GM12878 (cell line): ENCODE measurements around the gene ACCSL. TPM values are rescaled to one million over a fixed set of nuclear protein-coding genes. Genes with fewer than 3 reads are reported as not detected.

Source experiments
- ATAC-seq: fragments of 200-7000 bp; cut with Tn5 transposase; 3 replicates; pipeline ENCODE4 v1.9.1; 2020; ENCODE audit warnings: mild to moderate bottlenecking, moderate library complexity
- BruUV-seq: library from RNA; stranded (reverse); fragments of 400-500 nt; replicated peaks from 2 replicates; lab custom pipeline; 2021; lab: Mats Ljungman, UMichigan
- CTCF ChIA-PET: fragments of 300-600 bp; sonication (Branson Sonifier 250); formaldehyde crosslinking; extraction: SDS; loops from one replicate; lab custom pipeline; 2021; ENCODE audit warnings: inconsistent platforms; lab: Yijun Ruan, JAX
- POLR2A ChIA-PET: fragments of 350-600 bp; formaldehyde crosslinking; extraction: SDS; loops from one replicate; lab custom pipeline; 2021; ENCODE audit warnings: inconsistent platforms; lab: Charles Lee
- RAD21 ChIA-PET: fragments of 300-600 bp; sonication (Branson Sonifier 250); formaldehyde crosslinking; loops from one replicate; lab custom pipeline; 2023; ENCODE audit warnings: antibody characterized with exemption; ENCODE audit not compliant: unreplicated experiment; lab: Charles Lee
- SMC1A ChIA-PET: fragments of 300-600 bp; sonication (Branson Sonifier 250); formaldehyde crosslinking; loops from one replicate; lab custom pipeline; 2023; ENCODE audit not compliant: unreplicated experiment, uncharacterized antibody; lab: Charles Lee
- DNase-seq: peaks from one replicate; pipeline ENCODE4 v3.0.0-alpha.2; 2011; ENCODE audit warnings: low read depth, low spot score
- FAIRE-seq: peaks from 3 replicates; lab custom pipeline; 2011; peaks lifted over from hg19 to GRCh38; lab: Jason Lieb, UNC
- H2AFZ ChIP-seq: 2 replicates; pipeline ENCODE4 v1.6.0; 2011; ENCODE audit warnings: low read depth, low read length, control low read depth; ENCODE audit not compliant: control insufficient read depth
- H3K27ac ChIP-seq: 2 replicates; pipeline ENCODE4 v1.5.1; 2011; ENCODE audit warnings: control low read depth; ENCODE audit not compliant: control insufficient read depth, insufficient read depth
- H3K27me3 ChIP-seq, 2 experiments: replicated peaks in 1 of 2; 2 replicates each; pipeline versions ENCODE4 v1.6.0 to v1.6.1; 2011; ENCODE audit warnings: low read length in 1 of 2; ENCODE audit not compliant: control insufficient read depth in 2 of 2, insufficient read depth in 2 of 2
- H3K36me3 ChIP-seq, 2 experiments: 2 replicates each; pipeline ENCODE4 v1.5.1; 2011; ENCODE audit warnings: low read length in 1 of 2; ENCODE audit not compliant: control insufficient read depth in 2 of 2, insufficient read depth in 2 of 2
- H3K4me1 ChIP-seq: 2 replicates; pipeline ENCODE4 v1.6.1; 2011; ENCODE audit warnings: mild to moderate bottlenecking, low read length, moderate library complexity, mixed read lengths; ENCODE audit not compliant: control insufficient read depth, insufficient read depth
- H3K4me2 ChIP-seq: 2 replicates; pipeline ENCODE4 v1.6.0; 2011; ENCODE audit warnings: control low read depth; ENCODE audit not compliant: control insufficient read depth, insufficient read depth
- H3K4me3 ChIP-seq: fragments of 200-600 bp; sonication (generic); 2 replicates; pipeline ENCODE4 v1.5.1; 2016
- H3K79me2 ChIP-seq: 2 replicates; pipeline ENCODE4 v1.6.0; 2011; ENCODE audit warnings: low read length; ENCODE audit not compliant: control insufficient read depth, insufficient read depth
- H3K9ac ChIP-seq: 2 replicates; pipeline ENCODE4 v1.8.0; 2011; ENCODE audit warnings: low read length, control low read depth, mixed read lengths; ENCODE audit not compliant: control insufficient read depth, insufficient read depth
- H3K9me3 ChIP-seq: replicated peaks from 3 replicates; pipeline ENCODE4 v1.5.1; 2011; ENCODE audit warnings: mild to moderate bottlenecking, low read length; ENCODE audit not compliant: control insufficient read depth, insufficient read depth
- H4K20me1 ChIP-seq: 2 replicates; pipeline ENCODE4 v1.6.0; 2011; ENCODE audit not compliant: control insufficient read depth, insufficient read depth
- ATF3 ChIP-seq: IDR thresholded peaks from 2 replicates; pipeline ENCODE4 v1.6.1; 2011; ENCODE audit warnings: low read depth, mild to moderate bottlenecking, low read length, moderate library complexity, borderline replicate concordance; ENCODE audit errors: extremely low read depth
- CEBPB ChIP-seq, 2 experiments: fragments of 150-350 bp in 1 of 2; IDR thresholded peaks; 2 replicates each; pipeline ENCODE4 v1.6.1; 2012 to 2014; ENCODE audit warnings: low read depth in 2 of 2, low read length in 2 of 2, borderline replicate concordance in 1 of 2, inconsistent platforms in 1 of 2
- EZH2 ChIP-seq: IDR thresholded peaks from 2 replicates; pipeline ENCODE4 v1.6.1; 2012; ENCODE audit warnings: low read depth, mild to moderate bottlenecking, control low read depth, inconsistent platforms, low read length, borderline replicate concordance; ENCODE audit not compliant: control insufficient read depth
- IRF5 ChIP-seq: fragments of 450-650 bp; IDR thresholded peaks from 2 replicates; pipeline ENCODE4 v1.6.1; 2017; ENCODE audit warnings: borderline replicate concordance
- MTA2 ChIP-seq: fragments of 450-650 bp; IDR thresholded peaks from 2 replicates; pipeline ENCODE4 v1.6.1; 2016; ENCODE audit warnings: low read depth, mild to moderate bottlenecking, moderate library complexity
- ZNF274 ChIP-seq: IDR thresholded peaks from one replicate; pipeline ENCODE4 v1.8.0; 2011; ENCODE audit not compliant: insufficient read length, insufficient read depth
- WGBS: methylation state at CpG from one replicate; pipeline ENCODE4 v1.1.6; 2016; ENCODE audit warnings: low lambda C conversion rate; ENCODE audit not compliant: insufficient replicate concordance, insufficient coverage; ENCODE audit errors: missing lambda C conversion rate; 5-methylcytosine and 5-hydroxymethylcytosine counted together
- in situ Hi-C: fragments of 300-500 bp; cut with MboI; formaldehyde crosslinking; loops from 9 replicates; pipeline ENCODE4 v1.14.3; 2018; ENCODE audit warnings: mixed read lengths
- intact Hi-C: fragments of 100-400 bp; cut with micrococcal nuclease; formaldehyde crosslinking; loops from one replicate; pipeline ENCODE4 v1.14.2; 2022; ENCODE audit not compliant: unreplicated experiment
- polyA plus RNA-seq, 11 experiments: library from polyadenylated mRNA; depleted of rRNA in 4 of 11; unstranded in 6 of 11; stranded (reverse) in 5 of 11; fragments of >200 nt; fragmentation: Nextera tagmentation in 4 of 11; fragmentation: Illumina TruSeq in 1 of 11; extraction: Ambion mirVana in 4 of 11; extraction: Trizol in 1 of 11; gene quantifications; 1 replicate in 1 of 11; 2 replicates in 10 of 11; pipeline versions ENCODE4 v1.2.1 to v1.2.3, GENCODE V29; 2011 to 2016; ENCODE audit warnings: inconsistent platforms in 2 of 11, missing spikeins in 2 of 11, low read depth in 1 of 11
- total RNA-seq, 4 experiments: library from RNA; depleted of rRNA in 3 of 4; stranded (reverse); fragments of >200 nt in 3 of 4; fragmentation: Illumina TruSeq in 1 of 4; extraction: Trizol in 1 of 4; gene quantifications; 2 replicates each; pipeline versions ENCODE4 v1.2.1 to v1.2.3, GENCODE V29; 2013 to 2021

The ACCSL gene
- total and polyA plus RNA-seq, 10 of the 15 experiments (the other 5 are each of a cell fraction or from before 2014, with no cell fraction given): 0.15 TPM; not detected in 9

- Histone ChIP-seq H3K36me3 (no peaks in the 10 kb centered on the region), H3K4me1 (no peaks in the 10 kb centered on the region), H3K27me3 (no peaks in the 10 kb centered on the region; a peak in 1 of 4 replicates), H3K27ac (no peak overlapping the region), H3K79me2 (no peaks in the 10 kb centered on the region), H2AFZ (no peak overlapping the region), H3K9me3 (no peaks in the 10 kb centered on the region), H3K4me3 (no peak overlapping the region), H3K9ac (no peak overlapping the region), H4K20me1 (no peaks in the 10 kb centered on the region), H3K4me2 (no peak overlapping the region)
- no peak for TF ChIP-seq MTA2
- no peak for TF ChIP-seq ZNF274
- TF ChIP-seq EZH2: no peak
- TF ChIP-seq ATF3: no peak
- no peak for TF ChIP-seq IRF5
- TF ChIP-seq CEBPB (IDR thresholded peaks at IDR 0.05; ENCODE audit: borderline replicate concordance in 1 of 2, low read depth in 2 of 2, low read length in 2 of 2): no peak
- DNase-seq (no peak), ATAC-seq (no peak), FAIRE-seq (no peak)
- ChIA-PET POLR2A (no interaction called here), RAD21 (no interaction called here), CTCF (no interaction called here), SMC1A (no interaction called here)
- BruUV-seq: no TSS peak
- intact Hi-C loops (loop anchor here (10.0 kb wide), 2 partner anchors 59 to 61 kb away; no protein-coding TSS in a partner anchor), in situ Hi-C loops (no loop called here)
- 0% methylated on average over 2 of the region's 2 CpGs for WGBS
Observed at GRCh38 chr11:44046182-44046581, 1.6 kb upstream of the ACCSL start.
